OCI-LY1 (cell line): ENCODE results near the gene ZHX3.

ENCODE experiments used
- CTCF ChIP-seq: fragments of 200-600 bp; sonication (generic), shearing (Covaris generic); IDR thresholded peaks from 2 replicates; pipeline ENCODE4 v1.5.1; 2017; ENCODE audit warnings: mild to moderate bottlenecking, antibody characterized with exemption, low read length, moderate library complexity, mixed read lengths
- EZH2 ChIP-seq: fragments of 200-600 bp; sonication (generic), shearing (Covaris generic); IDR thresholded peaks from 2 replicates; pipeline ENCODE4 v1.8.0; 2017; ENCODE audit warnings: borderline replicate concordance, mixed run types, mild to moderate bottlenecking, antibody characterized with exemption, low read length, moderate library complexity, mixed read lengths

- TF ChIP-seq CTCF (no peak), EZH2 (no peak)
Measured at GRCh38 chr20:41155261-41155660, 162.3 kb downstream of the ZHX3 start.
